Measurements from ENCODE around the gene POLR2E. TPM values are rescaled to one million over a fixed set of nuclear protein-coding genes. Genes with fewer than 3 reads are reported as not detected.

POLR2E gene
- polyA plus RNA-seq, 1 donor from 2014 or later: 172 TPM

DNA sequence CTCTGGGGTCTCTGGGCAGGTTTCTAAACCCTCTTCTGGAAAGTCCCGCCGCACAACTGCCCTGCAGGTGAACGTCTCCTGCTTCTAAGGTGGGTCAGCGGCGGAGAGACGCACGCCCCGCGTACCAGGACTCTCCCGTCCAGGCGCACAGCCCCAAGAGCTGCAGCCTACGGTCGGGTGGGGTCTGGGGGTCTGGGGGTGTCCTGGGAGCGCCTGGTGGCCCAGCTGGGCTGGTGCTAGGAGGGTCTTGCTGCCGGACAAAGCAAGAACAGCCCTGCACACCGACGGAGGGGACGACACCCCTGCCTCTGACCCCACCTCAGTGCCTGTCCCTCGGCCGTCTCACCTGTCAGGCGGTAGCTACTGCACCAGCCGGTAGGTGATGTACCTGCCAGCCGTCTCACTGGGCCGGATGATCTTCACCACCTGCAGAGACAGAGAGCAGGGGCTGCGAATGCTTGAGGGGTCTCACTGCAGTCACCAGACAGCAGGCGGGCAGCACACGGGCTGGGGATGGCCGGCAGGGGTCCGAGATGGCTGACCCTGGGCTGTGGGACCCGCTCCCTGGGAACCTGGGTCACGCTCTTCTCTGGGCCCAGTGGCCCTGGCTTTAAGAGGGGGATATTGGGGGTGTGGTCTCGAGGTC is 5.9 kb downstream of the POLR2E start:
- H3K79me2 ChIP-seq (replicated peaks; ENCODE audit: insufficient read depth, low read length): peaks cover 5% of the 10 kb centered on the region
- no peak overlapping the region for H3K4me2 ChIP-seq (ENCODE audit: low read length)
- H3K9ac ChIP-seq (ENCODE audit: low read length): no peak overlapping the region
- no peak overlapping the region for H3K27ac ChIP-seq (ENCODE audit: low read length)
- no peaks in the 10 kb centered on the region for H4K20me1 ChIP-seq (ENCODE audit: insufficient read depth)
- H3K9me2 ChIP-seq (ENCODE audit: insufficient read depth, low read length): no peaks in the 10 kb centered on the region
- H3K9me3 ChIP-seq (ENCODE audit: low read length): no peaks in the 10 kb centered on the region
- no peak for TF ChIP-seq MXI1 (conservative IDR thresholded peaks at IDR 0.05; ENCODE audit: poor library complexity, severe bottlenecking)
- no peak for TF ChIP-seq RAD21 (conservative IDR thresholded peaks at IDR 0.05)
- TF ChIP-seq EP300 (conservative IDR thresholded peaks at IDR 0.05; ENCODE audit: poor library complexity, severe bottlenecking): no peak
- no peak for TF ChIP-seq TAF1 (IDR thresholded peaks at IDR 0.05; ENCODE audit: low read depth)
- TF ChIP-seq SMC3 (conservative IDR thresholded peaks at IDR 0.05; ENCODE audit: poor library complexity): no peak
- TF ChIP-seq, protein P1, sequence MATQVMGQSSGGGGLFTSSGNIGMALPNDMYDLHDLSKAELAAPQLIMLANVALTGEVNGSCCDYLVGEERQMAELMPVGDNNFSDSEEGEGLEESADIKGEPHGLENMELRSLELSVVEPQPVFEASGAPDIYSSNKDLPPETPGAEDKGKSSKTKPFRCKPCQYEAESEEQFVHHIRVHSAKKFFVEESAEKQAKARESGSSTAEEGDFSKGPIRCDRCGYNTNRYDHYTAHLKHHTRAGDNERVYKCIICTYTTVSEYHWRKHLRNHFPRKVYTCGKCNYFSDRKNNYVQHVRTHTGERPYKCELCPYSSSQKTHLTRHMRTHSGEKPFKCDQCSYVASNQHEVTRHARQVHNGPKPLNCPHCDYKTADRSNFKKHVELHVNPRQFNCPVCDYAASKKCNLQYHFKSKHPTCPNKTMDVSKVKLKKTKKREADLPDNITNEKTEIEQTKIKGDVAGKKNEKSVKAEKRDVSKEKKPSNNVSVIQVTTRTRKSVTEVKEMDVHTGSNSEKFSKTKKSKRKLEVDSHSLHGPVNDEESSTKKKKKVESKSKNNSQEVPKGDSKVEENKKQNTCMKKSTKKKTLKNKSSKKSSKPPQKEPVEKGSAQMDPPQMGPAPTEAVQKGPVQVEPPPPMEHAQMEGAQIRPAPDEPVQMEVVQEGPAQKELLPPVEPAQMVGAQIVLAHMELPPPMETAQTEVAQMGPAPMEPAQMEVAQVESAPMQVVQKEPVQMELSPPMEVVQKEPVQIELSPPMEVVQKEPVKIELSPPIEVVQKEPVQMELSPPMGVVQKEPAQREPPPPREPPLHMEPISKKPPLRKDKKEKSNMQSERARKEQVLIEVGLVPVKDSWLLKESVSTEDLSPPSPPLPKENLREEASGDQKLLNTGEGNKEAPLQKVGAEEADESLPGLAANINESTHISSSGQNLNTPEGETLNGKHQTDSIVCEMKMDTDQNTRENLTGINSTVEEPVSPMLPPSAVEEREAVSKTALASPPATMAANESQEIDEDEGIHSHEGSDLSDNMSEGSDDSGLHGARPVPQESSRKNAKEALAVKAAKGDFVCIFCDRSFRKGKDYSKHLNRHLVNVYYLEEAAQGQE (IDR thresholded peaks at IDR 0.05; ENCODE audit: borderline replicate concordance): no peak
- TF ChIP-seq POLR2AphosphoS5 (IDR thresholded peaks at IDR 0.05): no peak
- TF ChIP-seq EZH2 (IDR thresholded peaks at IDR 0.05; ENCODE audit: borderline replicate concordance, insufficient read depth, low read length, poor library complexity, severe bottlenecking): no peak
- TF ChIP-seq, protein P2, sequence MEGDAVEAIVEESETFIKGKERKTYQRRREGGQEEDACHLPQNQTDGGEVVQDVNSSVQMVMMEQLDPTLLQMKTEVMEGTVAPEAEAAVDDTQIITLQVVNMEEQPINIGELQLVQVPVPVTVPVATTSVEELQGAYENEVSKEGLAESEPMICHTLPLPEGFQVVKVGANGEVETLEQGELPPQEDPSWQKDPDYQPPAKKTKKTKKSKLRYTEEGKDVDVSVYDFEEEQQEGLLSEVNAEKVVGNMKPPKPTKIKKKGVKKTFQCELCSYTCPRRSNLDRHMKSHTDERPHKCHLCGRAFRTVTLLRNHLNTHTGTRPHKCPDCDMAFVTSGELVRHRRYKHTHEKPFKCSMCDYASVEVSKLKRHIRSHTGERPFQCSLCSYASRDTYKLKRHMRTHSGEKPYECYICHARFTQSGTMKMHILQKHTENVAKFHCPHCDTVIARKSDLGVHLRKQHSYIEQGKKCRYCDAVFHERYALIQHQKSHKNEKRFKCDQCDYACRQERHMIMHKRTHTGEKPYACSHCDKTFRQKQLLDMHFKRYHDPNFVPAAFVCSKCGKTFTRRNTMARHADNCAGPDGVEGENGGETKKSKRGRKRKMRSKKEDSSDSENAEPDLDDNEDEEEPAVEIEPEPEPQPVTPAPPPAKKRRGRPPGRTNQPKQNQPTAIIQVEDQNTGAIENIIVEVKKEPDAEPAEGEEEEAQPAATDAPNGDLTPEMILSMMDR (IDR thresholded peaks at IDR 0.05; ENCODE audit: poor library complexity, severe bottlenecking): no peak
- no peaks in the 10 kb centered on the region for H3K27me3 ChIP-seq (ENCODE audit: insufficient read depth, low read depth, low read length)
- no peak overlapping the region for H3K4me3 ChIP-seq (ENCODE audit: low read length)
- no peaks in the 10 kb centered on the region for H3K36me3 ChIP-seq (ENCODE audit: insufficient read depth, low read length)
- H3F3A ChIP-seq (ENCODE audit: insufficient read depth, low read length, poor library complexity, severe bottlenecking): no peaks in the 10 kb centered on the region
- H2AFZ ChIP-seq (ENCODE audit: low read depth, low read length): no peak overlapping the region

DNA sequence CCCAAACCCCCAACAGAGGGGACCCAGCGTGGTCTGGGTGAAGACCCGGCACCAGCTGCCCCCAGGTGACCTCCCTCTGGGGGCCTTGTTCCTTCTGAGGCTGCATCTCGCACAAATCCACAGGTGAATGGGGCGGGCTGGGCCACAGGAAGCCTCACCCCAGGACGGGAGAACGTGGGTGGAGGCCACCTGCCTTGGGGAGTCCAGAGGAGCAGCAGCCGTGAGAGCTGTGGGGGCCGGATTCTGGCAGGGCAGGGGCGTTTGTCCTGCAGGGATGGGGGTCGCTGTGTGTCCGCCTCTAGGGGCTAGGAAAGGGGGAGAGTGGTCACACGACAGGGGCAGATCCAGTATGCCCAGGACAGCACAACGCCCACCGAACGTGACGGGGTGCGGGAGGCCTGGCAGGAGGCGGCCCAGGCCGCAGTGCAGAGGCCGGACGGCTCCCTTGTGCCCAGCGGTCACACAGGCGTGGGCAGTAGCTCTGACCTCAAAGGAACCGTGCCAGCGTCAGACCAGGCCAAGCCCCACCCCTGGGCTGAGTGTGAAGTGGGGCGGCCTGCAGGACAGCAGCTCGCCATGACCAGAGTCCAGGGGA is 6.7 kb downstream of the POLR2E start:
- Histone ChIP-seq H3K27ac (ENCODE audit: low read length) (no peak overlapping the region), H3F3A (ENCODE audit: insufficient read depth, low read length, poor library complexity, severe bottlenecking) (no peaks in the 10 kb centered on the region), H3K9me2 (ENCODE audit: insufficient read depth, low read length) (no peaks in the 10 kb centered on the region), H3K9me3 (ENCODE audit: low read length) (no peaks in the 10 kb centered on the region), H3K9ac (ENCODE audit: low read length) (no peak overlapping the region), H3K36me3 (ENCODE audit: insufficient read depth, low read length) (no peaks in the 10 kb centered on the region), H4K20me1 (ENCODE audit: insufficient read depth) (no peaks in the 10 kb centered on the region), H3K79me2 (replicated peaks; ENCODE audit: insufficient read depth, low read length) (no peaks in the 10 kb centered on the region), H3K27me3 (ENCODE audit: insufficient read depth, low read depth, low read length) (no peaks in the 10 kb centered on the region), H3K4me2 (ENCODE audit: low read length) (no peak overlapping the region), H3K4me3 (ENCODE audit: low read length) (no peak overlapping the region), H2AFZ (ENCODE audit: low read depth, low read length) (no peak overlapping the region)
- TF ChIP-seq POLR2AphosphoS5 (IDR thresholded peaks at IDR 0.05) (no peak), SMC3 (conservative IDR thresholded peaks at IDR 0.05; ENCODE audit: poor library complexity) (no peak), TAF1 (IDR thresholded peaks at IDR 0.05; ENCODE audit: low read depth) (no peak), EP300 (conservative IDR thresholded peaks at IDR 0.05; ENCODE audit: poor library complexity, severe bottlenecking) (no peak), MXI1 (conservative IDR thresholded peaks at IDR 0.05; ENCODE audit: poor library complexity, severe bottlenecking) (no peak), RAD21 (conservative IDR thresholded peaks at IDR 0.05) (no peak), EZH2 (IDR thresholded peaks at IDR 0.05; ENCODE audit: borderline replicate concordance, insufficient read depth, low read length, poor library complexity, severe bottlenecking) (no peak)
- TF ChIP-seq, protein P1 (IDR thresholded peaks at IDR 0.05; ENCODE audit: borderline replicate concordance): no peak
- TF ChIP-seq, protein P2 (IDR thresholded peaks at IDR 0.05; ENCODE audit: poor library complexity, severe bottlenecking): no peak
